HS-27A (cell line): ENCODE data around the gene AP1M2.
"Not testable (repeated sequence)": the region's sequence is repeated elsewhere in the genome, so short reads cannot be mapped to it uniquely, and the experiment has no call there.

ENCODE experiments used
- DNase-seq: peaks from one replicate; pipeline ENCODE4 v3.0.0-alpha.2; 2012; ENCODE audit warnings: low read depth, missing footprints

The AP1M2 gene

DNA sequence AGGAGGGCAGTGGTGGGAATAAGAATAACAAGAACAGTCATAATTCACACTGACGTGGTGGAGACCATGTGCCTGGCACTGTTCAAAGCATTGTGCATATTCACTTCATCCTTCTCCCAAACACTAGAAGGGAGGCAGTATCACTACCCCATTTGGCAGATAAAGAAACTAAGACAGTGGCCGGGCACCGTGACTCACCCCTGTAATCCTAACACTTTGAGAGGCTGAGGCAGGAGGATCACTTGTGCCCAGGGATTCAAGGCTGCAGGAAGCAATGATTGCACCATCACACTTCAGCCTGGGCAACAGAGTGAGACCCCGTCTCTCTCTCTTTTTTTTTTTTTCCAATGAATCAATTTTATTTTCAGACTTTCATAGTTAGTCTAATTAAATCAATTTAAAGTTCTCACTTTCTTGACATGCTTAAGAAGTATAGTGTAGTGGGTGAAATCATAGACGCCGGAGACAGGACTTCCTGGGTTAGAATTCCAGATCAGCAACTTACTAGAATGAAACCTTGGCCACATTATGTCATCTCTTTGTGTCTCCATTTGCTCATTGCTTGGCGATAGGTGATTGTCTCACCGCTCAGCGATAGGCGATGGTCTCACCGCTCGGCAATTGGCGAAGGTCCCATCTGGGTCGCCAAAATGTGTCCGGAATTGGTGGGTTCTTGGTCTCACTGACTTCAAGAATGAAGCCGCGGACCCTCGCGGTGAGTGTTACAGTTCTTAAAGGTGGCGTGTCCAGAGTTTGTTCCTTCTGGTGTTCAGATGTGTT lies 48.7 kb downstream of the AP1M2 start:
- no peak for DNase-seq

DNA sequence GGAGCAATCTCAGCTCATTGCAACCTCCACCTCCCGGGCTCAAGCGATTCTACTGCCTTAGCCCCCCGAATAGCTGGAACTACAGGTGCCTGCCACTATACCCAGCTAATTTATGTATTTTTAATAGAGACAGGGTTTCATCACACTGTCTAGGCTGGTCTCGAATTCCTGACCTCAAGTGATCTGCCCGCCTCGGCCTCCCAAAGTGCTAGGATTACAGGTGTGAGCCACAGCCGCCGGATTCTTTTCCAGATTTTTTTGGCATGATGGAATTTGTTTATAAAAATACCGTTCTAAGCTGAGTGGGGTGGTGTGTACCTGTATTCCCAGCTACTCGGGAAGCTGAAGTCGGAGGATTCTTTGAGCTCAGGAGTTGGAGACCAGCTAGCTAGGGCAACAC lies 49.4 kb downstream of the AP1M2 start:
- DNase-seq: no peak

DNA sequence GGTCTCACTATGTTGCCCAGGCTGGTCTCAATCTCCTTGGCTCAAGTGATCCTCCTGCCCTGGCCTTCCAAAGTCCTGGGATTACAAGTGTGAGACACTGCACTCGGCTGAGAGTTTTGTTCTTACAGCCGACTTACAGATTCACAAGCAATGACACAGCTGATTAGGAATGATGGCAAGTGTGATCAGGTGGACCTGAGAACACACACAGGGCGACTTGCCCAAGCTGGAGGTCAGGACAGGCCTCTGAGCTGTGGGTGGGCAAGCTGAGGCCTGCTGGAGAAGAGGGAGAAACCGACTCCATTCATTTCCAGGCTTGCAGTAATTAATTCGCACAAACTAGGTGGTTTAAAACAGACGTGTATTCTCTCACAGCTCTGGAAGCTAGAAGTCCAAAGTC lies 51.5 kb downstream of the AP1M2 start:
- no peak for DNase-seq

- peak; percentile 58 for DNase-seq
These were observed 53.3 kb downstream of the AP1M2 start for GRCh38 chr19:10533646-10534386.

DNA sequence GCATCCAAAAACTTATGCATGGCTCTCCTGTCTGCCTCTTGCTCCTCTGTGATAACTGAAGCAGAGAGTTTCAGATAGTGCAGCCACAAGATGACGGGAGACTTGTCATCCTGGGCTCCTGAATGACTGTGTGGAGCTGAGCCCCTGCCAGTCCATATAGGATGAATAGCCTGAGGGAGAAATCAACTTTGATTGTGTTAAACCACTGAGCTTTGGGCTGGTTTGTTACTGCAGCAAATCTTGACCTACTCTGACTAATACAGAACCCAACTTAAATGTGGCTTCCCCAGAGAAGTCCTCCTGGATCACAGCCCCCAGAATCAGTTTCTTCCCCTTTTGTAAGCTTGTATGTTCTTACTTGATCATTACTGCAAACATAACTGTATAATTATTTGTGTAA lies 54.7 kb downstream of the AP1M2 start:
- DNase-seq: no peak

DNA sequence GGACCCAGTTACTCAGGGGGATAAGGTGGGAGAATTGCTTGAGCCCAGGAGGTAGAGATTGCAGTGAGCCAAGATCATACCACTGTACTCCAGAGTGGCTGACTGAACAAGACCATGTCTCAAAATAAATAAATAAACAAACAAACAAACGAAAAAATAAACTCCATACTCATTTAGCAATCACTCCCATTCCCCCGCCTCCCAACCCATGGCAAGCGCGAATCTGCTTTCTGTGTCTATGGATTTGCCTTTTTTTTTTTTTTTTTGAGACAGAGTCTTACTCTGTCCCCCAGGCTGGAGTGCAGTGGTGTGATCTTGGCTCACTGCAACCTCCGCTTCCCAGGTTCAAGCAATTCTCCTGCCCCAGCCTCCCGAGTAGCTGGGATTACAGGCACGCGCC lies 60.2 kb downstream of the AP1M2 start:
- not testable (repeated sequence) for DNase-seq

DNA sequence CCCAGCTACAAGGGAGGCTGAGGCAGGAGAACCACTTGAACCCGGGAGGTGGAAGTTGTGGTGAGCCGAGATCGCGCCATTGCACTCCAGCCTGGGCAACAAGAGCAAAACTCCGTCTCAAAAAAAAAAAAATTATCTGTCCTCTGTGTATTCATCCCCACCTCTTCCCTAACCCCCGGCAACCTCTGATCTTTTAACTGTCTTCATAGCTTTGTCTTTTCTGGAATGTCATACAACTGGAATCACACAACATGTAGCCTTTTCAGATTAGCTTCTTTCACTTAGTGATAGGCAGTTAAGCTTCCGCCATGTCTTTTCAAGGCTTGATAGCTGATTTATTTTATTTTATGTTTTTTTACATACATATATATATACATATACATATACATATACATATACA lies 61.5 kb downstream of the AP1M2 start:
- DNase-seq: no peak

- DNase-seq: no peak
These were observed 63.9 kb downstream of the AP1M2 start for GRCh38 chr19:10523135-10523636.
